Superior temporal gyrus (tissue), 1 donor: ENCODE data around the gene MPPED2.
A peak's percentile ranks its signal among the peaks of the same experiment; 100 is the strongest.

ENCODE experiments used
- DNase-seq: peaks from one replicate; pipeline ENCODE4 v3.0.0-alpha.2; 2016; ENCODE audit errors: extremely low spot score

The MPPED2 gene

DNA sequence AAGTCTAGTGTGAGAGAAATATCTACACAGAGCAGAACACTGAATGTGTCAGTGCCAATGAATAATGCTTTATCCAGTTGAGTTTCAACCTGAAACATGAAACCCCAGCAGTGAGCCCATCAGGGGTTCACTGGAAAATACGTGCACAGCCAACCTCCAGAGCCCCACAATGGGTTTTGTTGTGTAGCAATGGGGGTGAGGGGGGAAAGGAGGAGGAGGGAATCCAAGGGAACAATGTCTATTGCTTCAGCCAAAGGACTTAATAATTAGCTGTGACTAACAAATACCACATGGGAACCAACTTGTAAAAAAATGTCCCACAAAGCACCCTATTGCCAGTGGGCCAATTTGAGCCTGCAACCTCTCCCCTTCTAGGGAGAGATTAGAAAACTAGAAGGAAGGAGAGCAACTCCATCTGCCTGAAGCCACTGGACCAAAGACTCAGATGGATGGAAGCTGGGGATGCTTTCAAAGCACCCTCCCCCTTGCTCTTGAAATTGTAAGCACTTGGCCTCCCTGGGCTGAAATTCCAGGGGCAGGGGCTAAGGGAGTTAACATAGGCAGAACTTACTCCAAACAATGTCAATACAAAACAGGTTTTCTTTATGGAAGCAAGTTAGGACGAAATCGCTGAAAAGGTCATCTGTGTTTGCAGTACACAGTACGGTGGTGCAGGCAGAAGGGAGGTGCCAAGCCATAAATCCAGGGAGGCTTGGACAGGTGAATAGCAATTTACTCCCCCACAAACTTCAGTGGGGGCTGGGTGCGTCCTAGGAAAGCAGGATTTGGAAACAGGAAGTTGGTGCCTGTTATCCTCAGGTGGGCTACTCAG, 163.5 kb downstream of the MPPED2 start:
- DNase-seq = no peak

- no peak for DNase-seq
Observed at GRCh38 chr11:30420233-30420787, 165.8 kb downstream of the MPPED2 start.

DNA sequence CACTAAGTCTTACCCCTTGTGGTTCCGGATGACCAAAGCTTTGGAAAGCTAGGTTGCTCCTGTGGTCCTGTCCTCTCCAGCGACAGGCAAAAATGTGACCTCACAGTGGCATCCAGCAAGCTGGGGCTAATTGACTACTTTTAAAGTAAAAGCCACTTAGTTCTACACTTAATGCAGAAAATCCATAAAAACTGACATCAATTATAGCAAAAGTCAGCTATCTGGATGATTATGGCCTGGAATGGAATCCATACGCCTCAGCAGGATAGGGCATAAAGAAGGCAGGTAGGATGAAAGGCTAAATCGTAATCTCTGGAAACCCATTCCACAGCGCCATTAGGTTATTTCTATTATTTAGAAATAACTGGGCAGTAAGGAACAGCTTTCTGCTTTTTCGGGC, 171.3 kb downstream of the MPPED2 start:
- no peak for DNase-seq

GRCh38 chr11:30414244-30414643, 171.9 kb downstream of the MPPED2 start:
- no peak for DNase-seq

DNA sequence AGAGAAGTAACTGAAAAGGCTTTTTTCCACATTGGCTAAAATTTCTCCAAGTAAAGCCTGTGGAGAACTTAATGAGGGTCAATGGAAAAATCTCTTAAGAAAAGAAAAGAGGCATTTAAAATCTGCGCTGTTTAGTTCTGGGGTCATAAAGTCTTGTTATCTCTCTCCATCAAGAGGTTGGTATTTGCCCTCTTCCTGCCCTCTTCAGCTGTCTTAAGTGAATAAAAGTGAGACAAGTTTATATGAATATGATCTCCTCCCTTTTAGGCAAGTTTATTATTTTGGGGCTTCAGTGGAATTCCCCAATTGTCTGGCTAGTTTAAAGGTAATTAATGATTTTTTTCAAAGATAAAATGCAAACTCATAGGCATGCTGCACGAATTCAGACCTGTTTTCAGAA, 173.6 kb downstream of the MPPED2 start:
- DNase-seq = no peak

DNA sequence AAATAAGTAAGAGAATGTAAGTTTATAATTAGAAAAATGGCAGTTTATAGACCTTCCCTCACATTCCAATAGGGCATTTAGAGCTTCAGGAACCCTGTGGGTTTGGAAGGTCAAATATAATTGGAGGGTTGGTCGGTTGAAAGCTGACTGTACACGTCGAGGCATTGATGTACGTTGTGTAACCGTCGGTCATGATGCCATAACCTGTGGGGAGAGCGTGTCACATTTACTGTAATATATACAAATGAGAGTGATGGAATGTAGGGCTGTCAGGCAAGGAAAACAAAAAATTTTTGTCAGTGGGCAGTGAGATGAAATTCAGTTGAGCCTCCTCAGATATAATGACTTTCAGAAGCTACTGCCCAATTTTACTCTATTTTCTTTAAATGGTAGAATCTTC, 174.8 kb downstream of the MPPED2 start:
- no peak for DNase-seq

DNA sequence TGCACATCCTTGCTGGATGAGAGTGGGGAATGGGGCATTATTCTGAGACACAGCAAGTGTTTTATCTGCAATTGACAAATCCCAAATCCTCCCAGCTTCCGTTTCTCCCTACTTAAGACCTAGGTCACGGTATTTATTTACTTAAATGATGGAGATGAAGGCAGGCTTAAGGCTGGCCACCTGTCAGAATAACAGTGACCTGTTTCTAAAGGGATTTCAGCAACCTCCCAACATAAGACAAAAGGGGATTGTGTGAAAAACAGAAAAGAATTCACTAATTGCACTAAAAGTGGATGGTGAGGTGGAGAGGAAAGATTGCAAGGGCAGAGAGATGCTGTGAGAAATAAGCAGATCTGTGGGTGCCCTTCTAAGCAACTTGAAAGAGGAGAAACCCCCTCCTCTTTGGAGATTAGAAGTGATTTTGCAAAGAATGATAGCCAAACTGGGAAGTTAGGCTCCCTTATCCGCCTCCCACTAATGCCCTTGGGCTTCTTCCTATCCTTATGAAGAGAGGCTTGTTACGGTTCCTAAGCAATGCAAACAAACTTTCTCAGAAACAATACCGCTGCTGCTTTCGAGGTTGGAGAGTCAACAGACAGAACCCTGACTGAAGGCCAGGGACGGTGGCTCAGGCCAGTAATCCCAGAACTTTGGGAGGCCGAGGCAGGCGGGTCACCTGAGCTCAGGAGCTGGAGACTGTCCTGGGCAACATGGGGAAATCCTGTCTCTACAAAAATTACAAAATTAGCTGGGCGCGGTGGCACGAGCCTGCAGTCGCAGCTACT, 179.0 kb downstream of the MPPED2 start:
- no peak for DNase-seq

DNA sequence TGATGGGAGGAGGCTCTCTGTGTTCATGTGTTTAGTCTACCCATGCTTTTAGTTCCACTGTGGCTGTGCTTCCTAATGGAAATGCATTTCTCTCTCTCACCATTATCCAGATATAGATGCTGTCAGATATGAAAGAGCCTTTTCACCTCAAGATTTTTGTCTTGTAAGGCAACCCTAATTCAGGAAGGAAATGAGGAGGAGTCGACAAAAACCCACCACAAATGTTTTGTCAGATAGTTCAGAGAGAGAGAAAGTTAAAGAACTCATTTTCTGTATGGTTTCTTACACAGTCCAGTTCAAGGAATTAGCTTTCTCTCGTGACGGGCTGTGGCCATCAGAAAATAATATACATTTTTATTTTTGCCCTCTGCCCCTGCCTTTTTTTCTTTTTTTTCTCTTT, 180.8 kb downstream of the MPPED2 start:
- DNase-seq = no peak

DNA sequence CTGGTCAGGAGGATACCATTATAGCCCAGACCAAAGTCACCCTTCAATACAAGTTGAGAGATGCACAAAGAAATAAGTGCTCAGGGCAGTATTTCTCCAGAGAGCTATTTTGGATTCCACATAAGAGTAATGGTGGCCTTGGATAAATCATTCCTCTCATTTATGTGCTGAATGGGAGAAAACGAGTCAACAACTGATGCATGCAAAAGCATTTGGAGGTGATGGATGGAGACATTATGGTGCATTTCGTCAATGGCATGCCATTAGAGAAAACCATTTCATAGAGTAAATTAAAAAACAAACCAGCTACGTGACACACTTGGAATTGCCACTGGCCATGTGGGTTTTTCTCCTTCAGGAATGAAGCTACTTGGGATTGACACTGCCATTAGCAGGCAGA, 182.0 kb downstream of the MPPED2 start:
- no peak for DNase-seq

DNA sequence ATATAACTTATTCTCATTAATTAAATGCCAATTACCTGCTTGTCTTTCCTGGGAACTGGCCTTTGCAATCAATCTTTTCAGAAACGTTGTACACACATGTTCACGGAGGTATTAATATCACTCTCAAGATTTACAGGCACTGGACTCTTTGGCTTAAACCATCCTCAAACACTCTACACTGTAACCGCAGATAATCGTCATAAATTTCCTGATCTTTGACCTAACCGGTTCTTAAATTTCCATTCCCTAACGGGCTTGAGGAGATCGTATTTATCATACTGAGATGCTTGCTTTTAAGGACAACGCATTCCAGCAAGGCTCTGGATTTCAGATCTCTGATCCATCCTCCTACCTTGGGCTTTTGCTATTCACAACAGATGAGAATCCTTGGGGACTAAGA, 190.4 kb downstream of the MPPED2 start:
- DNase-seq = no peak

- DNase-seq = no peak
Observed at GRCh38 chr11:30393012-30393411, 193.1 kb downstream of the MPPED2 start.

- peak; percentile 42 for DNase-seq
Observed at GRCh38 chr11:30392221-30392784, 193.8 kb downstream of the MPPED2 start.

DNA sequence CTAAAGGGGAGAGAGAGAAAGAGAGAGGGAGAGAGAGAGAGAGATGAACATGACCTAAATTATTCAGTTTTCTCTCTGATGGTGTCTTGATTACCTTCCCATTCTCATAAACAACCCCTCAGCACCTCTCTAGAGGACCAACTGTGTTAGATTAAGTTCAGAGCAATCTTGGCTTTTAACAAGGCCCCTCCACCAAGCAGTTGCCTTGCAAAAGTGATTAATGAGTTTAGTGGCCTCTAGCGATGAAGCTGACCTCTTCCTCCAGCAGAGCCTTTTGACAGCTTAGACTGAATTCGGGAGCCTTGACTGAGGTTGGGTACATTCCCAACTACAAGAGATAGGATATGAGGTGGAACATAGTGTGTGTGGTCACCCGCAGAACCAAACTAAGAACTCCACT, 197.2 kb downstream of the MPPED2 start:
- DNase-seq = no peak

DNA sequence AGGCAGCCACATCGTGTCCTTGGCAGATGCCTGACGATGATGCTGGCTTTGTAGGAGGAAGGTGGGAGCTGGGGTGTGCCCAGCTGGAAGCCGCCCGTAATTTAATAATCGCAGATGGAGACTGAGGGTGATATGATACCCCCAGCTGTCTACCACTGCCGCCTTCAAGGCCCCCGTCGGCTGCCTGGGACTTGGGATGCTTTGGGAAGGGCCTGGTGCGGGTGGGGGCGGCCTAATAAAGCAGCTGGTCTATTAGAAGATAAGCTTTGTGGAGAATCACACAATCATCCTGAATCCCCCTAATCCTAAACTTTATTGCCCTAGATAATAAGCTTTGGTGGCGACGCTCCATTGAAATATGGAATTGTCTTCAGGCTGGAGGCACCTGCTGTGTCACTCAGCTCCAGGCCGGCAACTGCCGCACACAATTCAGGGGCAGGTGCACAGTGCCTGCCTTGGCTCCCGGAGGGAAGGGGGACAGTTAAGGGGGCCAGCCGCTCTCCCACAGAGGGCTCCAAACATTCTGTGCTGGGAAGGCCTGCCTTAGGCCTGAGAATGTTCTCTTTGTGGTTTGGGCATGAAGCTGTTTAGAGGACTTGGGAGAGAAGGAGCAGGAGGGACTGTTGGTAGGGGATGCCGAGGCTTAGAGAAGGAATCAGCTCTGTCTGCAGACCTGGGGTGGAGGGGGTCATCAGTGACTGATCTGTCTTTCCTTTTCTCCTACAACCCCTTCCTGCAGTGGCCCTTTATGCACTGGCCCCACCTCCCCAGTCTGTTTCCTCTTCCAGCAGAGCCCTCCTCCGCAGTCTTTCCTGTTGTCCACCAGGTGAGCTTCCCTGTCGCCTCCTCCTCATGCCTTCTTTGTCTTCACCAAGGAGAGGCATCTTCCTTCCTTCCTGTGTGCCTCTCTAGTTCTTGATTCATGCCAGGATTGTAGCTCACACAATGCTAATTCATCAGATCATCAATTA, 198.0 kb downstream of the MPPED2 start:
- no peak for DNase-seq

- no peak for DNase-seq
Observed at GRCh38 chr11:30381879-30382278, 204.3 kb downstream of the MPPED2 start.

- no peak for DNase-seq
Observed at GRCh38 chr11:30380846-30381245, 205.3 kb downstream of the MPPED2 start.

DNA sequence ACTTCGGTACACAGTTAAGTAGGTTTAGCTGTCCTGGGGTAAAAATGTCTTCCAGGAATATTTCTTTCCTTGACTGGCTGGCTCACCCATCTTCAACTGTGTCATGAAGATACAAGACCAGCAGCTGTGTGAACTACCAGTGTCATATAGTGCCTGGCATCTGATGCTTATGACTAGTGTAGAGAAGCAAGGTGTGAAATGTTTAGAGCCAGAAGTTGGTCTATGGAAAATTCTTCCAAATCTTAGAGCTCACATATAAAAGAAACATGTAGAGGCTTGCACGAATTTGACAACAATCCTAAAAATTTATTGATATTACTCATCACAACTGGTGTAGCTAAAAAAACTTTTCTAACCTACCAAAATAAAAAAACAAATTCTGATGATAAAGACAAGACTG, 208.8 kb downstream of the MPPED2 start:
- no peak for DNase-seq

DNA sequence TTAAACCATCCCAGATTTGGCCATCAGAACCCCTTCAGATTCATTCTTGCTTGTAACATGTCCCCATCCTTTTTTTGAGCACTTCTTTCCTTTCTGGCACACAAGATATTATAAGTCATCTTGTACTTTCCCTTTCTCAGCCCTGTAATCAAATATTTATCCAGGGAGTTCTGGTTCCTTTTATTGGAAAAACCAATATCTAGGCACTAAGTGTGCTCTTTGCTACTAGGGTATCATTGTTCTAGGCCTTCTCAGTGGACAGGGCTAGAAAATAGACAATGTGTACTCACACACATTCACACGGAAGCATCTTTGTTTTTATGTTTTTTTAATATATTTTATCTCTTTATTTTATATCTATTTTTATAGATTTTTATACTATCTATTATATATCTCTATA, 216.0 kb downstream of the MPPED2 start:
- no peak for DNase-seq

- no peak for DNase-seq
Observed at GRCh38 chr11:30368394-30368793, 217.8 kb downstream of the MPPED2 start.

DNA sequence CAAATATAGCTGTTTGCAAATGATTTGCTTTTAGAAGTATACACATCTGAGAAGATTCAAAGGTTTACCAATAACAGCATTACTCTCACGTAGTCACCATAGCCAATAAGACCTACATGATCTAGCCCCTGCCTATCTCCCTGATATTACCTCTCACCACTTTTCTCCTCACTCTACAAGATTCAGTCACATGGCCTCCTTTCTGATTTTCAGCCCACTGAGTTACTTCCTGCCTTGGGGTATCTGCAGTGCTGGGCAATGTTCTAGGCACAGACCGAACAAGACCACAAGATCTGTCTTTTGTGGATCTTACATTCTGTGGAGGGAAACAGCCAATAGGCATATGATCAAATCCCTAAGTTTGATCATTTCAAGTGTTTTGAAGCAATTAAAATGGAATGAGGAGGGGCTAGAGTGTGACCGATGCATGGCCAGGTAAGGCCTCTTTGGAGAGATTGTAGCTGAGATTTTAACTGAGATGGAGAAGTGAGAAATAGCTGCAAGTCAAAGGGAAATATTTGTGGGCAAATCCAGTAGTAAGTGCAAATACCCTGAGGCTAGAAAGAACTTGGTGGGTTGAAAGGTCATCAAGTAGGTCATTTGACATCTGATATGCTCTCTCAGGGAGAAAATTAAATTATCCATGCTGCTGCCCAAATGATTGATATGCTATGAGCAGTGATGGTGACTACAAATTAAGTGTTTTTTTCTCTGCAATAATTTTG, 220.2 kb downstream of the MPPED2 start:
- no peak for DNase-seq
